Mononuclear cell (primary cell): ENCODE measurements around the gene GAS7. TPM values are rescaled to one million over a fixed set of nuclear protein-coding genes. Genes with fewer than 3 reads are reported as not detected.
"Not testable (repeated sequence)": the region's sequence is repeated elsewhere in the genome, so short reads cannot be mapped to it uniquely, and the experiment has no call there.

Source experiments
- H3K27me3 ChIP-seq: 2 replicates; pipeline ENCODE4 v1.6.0; 2011; ENCODE audit warnings: low read length, control low read depth; ENCODE audit not compliant: insufficient read depth
- H3K4me1 ChIP-seq: 2 replicates; pipeline ENCODE4 v1.5.1; 2011; ENCODE audit warnings: mild to moderate bottlenecking, low read length, control low read depth; ENCODE audit not compliant: insufficient read depth
- H3K4me3 ChIP-seq: 2 replicates; pipeline ENCODE4 v1.5.1; 2011; ENCODE audit warnings: mild to moderate bottlenecking, low read length, moderate library complexity
- H3K9me3 ChIP-seq: 2 replicates; pipeline ENCODE4 v1.5.1; 2011; ENCODE audit warnings: low read depth, mild to moderate bottlenecking, control low read depth, low read length
- total RNA-seq: library from RNA; depleted of rRNA; stranded (reverse); fragments of >200 nt; gene quantifications from one replicate; pipeline ENCODE4 v1.2.3, GENCODE V29; 2012

GAS7 gene
- total RNA-seq, 1 donor = 38.4 TPM

DNA sequence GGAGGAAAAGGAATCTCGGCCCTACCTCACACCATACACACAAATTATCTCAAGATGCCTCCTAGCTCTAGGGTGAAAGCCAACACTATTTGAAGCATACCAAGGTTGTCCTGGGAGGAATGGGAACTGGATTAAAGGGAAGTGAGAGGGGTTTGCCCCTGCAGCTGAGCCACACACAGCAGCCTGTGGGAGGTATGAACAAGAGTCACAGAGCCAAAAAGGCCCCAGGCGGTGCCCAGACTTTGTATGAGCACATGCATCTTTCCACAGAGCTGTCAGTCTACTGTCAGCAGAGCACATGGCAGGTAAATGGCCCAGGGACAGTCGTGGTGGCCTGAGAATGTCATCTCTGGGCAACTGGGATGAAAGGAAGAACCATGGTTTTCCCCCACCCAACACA, 262.3 kb downstream of the GAS7 start:
- no peaks in the 10 kb centered on the region for H3K27me3 ChIP-seq
- no peak overlapping the region for H3K4me3 ChIP-seq
- no peaks in the 10 kb centered on the region for H3K9me3 ChIP-seq
- H3K4me1 ChIP-seq = no peaks in the 10 kb centered on the region

GRCh38 chr17:9935408-9935807, 263.0 kb downstream of the GAS7 start:
- Histone ChIP-seq H3K4me3 (no peak overlapping the region), H3K4me1 (no peaks in the 10 kb centered on the region)

GRCh38 chr17:9934331-9934730, 264.1 kb downstream of the GAS7 start:
- no peaks in the 10 kb centered on the region for H3K27me3 ChIP-seq

More at GRCh38 chr17:9935408-9935807, 263.0 kb downstream of the GAS7 start:
- Histone ChIP-seq H3K27me3 (no peaks in the 10 kb centered on the region), H3K9me3 (no peaks in the 10 kb centered on the region)

DNA sequence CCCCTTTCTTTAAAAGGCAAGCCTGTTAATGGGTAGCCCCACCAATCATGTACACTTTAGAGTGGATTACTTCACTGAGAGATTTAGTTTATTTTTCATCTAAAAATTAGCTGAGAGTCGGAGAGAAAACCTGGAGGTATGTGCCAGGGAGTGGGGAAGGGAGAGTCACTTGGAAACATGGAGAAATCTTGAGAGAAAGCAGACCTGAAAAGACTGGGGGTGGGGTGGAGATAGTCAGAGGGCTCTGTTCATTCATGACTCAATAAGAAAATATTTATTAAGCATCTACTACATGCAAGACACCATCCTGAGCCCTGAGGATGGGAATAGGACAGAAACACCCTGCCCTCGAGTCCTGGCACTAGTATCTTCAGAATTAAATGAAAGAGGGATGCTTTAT, 265.9 kb downstream of the GAS7 start:
- no peaks in the 10 kb centered on the region for H3K27me3 ChIP-seq
- no peaks in the 10 kb centered on the region for H3K4me1 ChIP-seq
- H3K9me3 ChIP-seq = no peaks in the 10 kb centered on the region
- no peak overlapping the region for H3K4me3 ChIP-seq

More at GRCh38 chr17:9934331-9934730, 264.1 kb downstream of the GAS7 start:
- Histone ChIP-seq H3K4me3 (no peak overlapping the region), H3K4me1 (no peaks in the 10 kb centered on the region), H3K9me3 (no peaks in the 10 kb centered on the region)

- no peak overlapping the region for H3K4me3 ChIP-seq
- no peaks in the 10 kb centered on the region for H3K4me1 ChIP-seq
- H3K27me3 ChIP-seq = no peaks in the 10 kb centered on the region
- H3K9me3 ChIP-seq = no peaks in the 10 kb centered on the region
Observed at GRCh38 chr17:9931144-9931741, 267.2 kb downstream of the GAS7 start.

DNA sequence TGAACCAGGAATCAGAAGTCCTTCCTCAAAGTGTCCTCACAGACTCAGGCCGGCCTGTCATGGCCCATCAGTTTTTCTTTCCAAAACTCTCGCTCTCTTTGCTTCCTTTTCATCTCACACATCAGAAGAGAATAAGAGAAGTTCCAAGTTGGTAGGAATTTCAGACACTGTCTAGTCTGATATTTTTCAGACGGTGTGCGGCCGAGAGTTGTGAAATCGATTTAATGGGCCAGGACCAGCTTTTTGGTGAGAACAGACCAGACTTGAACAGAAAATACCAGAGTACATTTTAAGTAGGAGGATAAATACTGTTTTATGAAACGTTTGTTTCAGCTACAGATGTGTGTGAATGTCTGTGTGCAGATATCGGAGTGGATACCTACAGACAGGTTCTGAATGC, 268.5 kb downstream of the GAS7 start:
- Histone ChIP-seq H3K4me1 (no peaks in the 10 kb centered on the region), H3K4me3 (no peak overlapping the region), H3K9me3 (no peaks in the 10 kb centered on the region), H3K27me3 (no peaks in the 10 kb centered on the region)

DNA sequence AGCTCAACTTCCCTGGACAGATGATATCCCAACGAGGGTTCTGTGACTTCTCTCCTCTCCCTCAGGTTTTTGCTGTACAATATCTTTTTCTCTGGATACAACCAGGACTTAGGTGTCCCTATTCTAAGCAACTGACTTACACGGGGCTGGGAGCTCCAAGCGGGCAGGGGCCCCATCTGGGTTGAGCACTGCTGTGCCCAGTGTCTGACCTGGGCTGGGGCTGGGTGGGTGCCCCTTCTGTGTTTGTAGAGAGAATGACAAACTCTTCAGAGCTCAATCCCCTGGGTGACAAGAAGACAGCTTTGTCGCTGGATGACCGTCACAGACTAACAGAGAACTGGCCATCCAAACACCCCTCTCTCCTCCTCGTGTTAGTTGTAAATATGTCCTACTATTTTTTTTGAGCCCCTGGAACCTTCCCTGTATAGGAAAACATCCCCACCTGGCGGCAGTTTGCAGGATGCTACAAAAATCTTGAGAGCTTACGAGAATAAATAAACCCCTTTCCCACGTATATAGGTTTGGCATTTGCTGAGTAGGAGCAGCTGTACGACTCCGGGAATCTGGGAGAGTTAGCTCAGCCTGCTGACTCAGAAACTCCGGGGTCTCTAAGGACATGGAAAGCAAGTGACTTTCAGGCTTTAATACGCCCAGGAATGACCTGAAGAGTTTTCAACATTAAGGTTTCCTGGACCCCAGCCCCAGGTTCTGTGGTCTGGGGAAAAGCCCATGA, 269.6 kb downstream of the GAS7 start:
- Histone ChIP-seq H3K27me3 (no peaks in the 10 kb centered on the region), H3K9me3 (no peaks in the 10 kb centered on the region), H3K4me1 (no peaks in the 10 kb centered on the region), H3K4me3 (no peak overlapping the region)

DNA sequence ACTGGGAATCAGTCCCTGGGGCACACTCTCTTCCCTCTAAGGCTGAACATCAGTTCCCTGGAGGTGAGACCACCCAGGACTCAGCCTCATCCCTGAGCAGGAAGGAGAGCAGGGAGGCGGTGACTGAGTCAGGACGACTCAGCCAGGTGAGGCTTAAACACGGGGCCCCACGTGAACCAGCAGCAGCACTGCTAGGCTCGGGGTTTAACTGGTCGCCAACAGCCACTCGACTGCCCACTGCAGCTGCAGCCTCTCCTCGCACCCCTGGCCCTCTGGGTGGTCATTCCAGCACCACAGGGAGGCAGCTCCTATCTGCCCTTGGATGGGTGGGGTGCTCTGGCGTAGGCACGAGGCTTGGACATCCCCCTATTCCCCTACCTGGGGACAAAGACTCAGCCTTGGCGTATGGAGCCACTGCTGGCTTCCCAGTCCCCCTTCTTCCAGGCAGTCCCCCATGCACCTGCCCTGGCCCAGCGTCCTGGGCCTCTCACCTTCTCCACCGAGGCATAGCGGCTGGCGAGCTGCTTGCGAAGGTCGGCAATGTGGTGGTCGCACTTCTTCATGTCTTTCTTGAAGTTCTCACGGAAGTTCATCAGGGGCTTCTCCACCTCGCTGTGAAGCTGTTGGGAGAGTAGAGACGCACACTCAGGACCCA, 272.1 kb downstream of the GAS7 start:
- Histone ChIP-seq H3K4me1 (no peaks in the 10 kb centered on the region), H3K4me3 (no peak overlapping the region), H3K9me3 (no peaks in the 10 kb centered on the region), H3K27me3 (no peaks in the 10 kb centered on the region)

GRCh38 chr17:9925457-9925856, 272.9 kb downstream of the GAS7 start:
- H3K9me3 ChIP-seq = no peaks in the 10 kb centered on the region
- no peaks in the 10 kb centered on the region for H3K4me1 ChIP-seq
- no peak overlapping the region for H3K4me3 ChIP-seq
- no peaks in the 10 kb centered on the region for H3K27me3 ChIP-seq

- H3K27me3 ChIP-seq = no peaks in the 10 kb centered on the region
- H3K9me3 ChIP-seq = no peaks in the 10 kb centered on the region
- H3K4me1 ChIP-seq = no peaks in the 10 kb centered on the region
- no peak overlapping the region for H3K4me3 ChIP-seq
Observed at GRCh38 chr17:9924735-9925191, 273.6 kb downstream of the GAS7 start.

- Histone ChIP-seq H3K9me3 (no peaks in the 10 kb centered on the region), H3K27me3 (no peaks in the 10 kb centered on the region), H3K4me1 (no peaks in the 10 kb centered on the region), H3K4me3 (no peak overlapping the region)
Observed at GRCh38 chr17:9922012-9922848, 276.2 kb downstream of the GAS7 start.

GRCh38 chr17:9921216-9921615, 277.2 kb downstream of the GAS7 start:
- H3K9me3 ChIP-seq, H3K4me3 ChIP-seq, H3K4me1 ChIP-seq, H3K27me3 ChIP-seq: not testable (repeated sequence)

- no peaks in the 10 kb centered on the region for H3K4me1 ChIP-seq
- H3K9me3 ChIP-seq = no peaks in the 10 kb centered on the region
Observed at GRCh38 chr17:9918804-9919352, 279.5 kb downstream of the GAS7 start.

GRCh38 chr17:9918352-9918751, 280.1 kb downstream of the GAS7 start:
- Histone ChIP-seq H3K27me3 (no peaks in the 10 kb centered on the region), H3K4me1 (no peaks in the 10 kb centered on the region), H3K4me3 (no peak overlapping the region), H3K9me3 (no peaks in the 10 kb centered on the region)

More at GRCh38 chr17:9918804-9919352, 279.5 kb downstream of the GAS7 start:
- Histone ChIP-seq H3K27me3 (no peaks in the 10 kb centered on the region), H3K4me3 (no peak overlapping the region)
